ENCODE measurements around the gene SEC24D. TPM values are rescaled to one million over a fixed set of nuclear protein-coding genes. Genes with fewer than 3 reads are reported as not detected.
A peak's percentile ranks its signal among the peaks of the same experiment; 100 is the strongest.

The SEC24D gene
- total RNA-seq, 1 donor from 2014 or later: 91.0 TPM

DNA sequence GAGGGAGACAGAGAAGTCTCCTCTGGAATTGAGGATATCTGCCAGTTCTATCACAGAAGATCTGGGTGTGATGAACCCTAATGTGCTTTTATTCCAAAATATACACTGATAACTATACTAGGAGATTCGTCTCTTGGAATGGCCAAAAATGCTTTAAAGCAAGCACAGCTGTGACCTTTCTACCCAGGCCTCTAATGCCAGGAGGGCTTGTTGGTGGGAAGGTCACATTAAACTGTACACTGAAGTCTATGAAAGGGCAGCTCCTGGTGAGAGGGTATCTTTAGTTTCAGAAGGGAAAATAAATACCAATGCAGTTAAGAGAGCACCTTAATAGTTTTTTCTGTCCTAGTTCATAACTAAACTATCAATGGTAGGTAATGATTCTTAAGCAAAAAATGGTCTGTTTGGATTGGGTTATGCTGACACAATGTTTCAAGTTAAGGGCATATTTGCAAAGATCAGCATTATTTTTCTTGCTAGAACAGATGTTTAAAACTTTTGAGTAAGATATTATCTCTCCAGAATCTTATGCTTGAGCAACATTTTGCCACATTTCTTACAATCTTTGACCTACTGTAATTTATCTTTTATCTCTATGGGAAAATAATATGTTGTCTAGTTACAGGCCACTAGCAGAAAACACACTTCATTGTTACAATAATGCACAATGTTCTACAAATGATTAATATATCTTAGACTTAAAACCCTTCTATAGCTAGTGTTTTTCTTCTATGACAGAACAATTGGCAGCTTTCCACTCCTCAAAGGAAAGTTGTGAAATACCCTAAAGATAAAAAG is 59.6 kb downstream of the SEC24D start:
- no peak for DNase-seq (ENCODE audit: low read depth)

DNA sequence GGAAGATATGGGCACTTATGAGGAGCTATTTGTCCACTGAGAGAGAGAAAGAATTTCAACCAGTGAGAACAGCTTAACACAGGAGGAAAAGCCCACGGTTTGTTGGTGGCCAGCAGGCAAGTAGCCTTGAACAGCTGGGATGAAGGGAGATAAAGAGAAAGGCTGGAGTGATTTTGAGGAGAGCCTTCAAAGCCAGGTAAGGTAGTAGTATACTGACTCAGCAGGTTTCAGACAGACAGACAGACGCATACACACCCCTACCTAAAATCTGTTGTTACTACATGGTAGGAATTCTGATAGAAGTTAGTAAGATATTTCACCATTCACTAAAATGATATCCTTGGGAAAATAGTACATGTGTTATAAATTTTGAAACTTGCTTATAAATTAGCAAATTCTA is 60.5 kb downstream of the SEC24D start:
- no peak for DNase-seq (ENCODE audit: low read depth)

DNA sequence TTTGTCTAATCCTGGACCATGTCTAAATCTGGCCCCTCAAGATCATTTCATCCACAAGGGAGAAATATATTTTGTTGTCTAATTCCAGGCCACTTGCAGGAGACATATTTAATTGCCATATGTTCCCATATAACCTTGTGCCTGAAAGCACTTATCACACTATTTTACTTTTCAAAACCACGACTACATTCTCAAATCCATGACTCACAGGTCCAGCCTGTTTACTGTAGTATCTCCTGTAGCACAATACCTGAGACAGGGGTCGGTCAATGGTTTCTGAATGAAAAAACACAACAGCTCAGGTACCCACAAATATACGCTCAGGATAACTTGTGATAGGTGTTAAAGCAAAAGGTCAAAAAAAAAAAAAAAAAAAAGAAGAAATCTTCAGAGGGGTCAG is 60.9 kb downstream of the SEC24D start:
- DNase-seq (ENCODE audit: low read depth): no peak

DNA sequence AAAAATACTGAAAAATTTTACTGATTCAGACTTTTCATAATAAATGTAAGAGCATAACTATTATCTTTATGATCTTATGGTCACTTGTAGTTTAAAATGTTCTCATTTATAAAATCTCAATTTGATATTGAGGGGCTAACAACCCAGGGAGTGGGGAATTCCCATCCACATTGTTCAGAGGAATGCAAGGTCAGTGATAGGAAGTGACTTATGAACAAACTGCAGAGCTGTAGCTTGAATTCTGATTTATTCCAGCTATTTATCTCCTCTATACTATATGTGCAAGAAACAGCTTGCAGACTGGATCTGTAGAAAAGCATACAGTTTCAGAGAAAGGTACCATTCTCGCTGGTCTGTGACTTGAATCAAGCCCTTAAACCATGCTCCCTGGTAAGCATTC is 61.6 kb downstream of the SEC24D start:
- no peak for DNase-seq (ENCODE audit: low read depth)

DNA sequence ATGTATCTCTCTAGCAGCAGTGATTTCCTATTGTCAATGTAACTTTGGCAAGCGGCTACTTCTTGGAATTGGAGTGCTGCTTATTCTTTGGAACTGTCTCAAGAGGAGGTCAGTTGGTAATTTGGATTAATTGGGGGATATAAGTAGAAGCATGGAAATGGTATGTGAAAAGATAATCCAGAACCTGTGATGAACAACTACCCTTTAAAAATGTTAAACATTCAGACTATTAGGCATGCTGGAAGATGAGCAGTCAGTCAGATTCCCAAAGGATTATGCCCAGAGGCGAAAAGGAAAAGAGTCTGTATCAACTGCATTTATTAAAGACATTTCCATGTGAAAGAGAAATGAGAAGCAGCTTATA is 62.5 kb downstream of the SEC24D start:
- no peak for DNase-seq (ENCODE audit: low read depth)

DNA sequence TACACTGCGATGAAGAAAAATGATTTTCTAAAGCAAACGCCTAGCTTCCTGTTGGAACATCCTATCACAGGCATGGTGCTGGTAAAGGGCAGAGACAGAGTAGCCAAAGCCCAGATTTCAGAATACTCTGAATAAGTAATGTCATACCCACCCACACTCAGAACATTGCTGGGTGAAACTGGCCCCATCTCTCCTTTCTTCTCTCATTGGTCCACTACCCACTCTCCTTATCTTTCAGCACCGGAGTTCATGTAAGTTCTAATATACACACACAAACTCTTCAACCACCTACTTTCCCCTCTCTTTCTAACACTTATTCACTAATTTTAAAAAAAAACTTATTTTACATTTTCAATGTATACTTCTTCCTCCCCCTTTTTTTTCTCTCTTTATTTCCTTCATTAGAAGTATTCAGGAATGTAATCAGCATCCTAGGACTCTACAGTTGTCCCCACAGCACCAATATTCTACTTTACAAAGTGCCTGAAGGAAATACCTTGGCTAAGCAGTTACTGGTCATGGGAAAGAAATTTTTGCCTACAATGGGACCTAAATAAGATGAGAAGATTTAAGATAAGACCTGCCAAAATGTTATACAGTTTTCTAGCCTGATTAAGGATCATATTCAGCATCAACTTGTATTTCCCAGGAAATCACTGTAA is 63.0 kb downstream of the SEC24D start:
- DNase-seq (ENCODE audit: low read depth): no peak

DNA sequence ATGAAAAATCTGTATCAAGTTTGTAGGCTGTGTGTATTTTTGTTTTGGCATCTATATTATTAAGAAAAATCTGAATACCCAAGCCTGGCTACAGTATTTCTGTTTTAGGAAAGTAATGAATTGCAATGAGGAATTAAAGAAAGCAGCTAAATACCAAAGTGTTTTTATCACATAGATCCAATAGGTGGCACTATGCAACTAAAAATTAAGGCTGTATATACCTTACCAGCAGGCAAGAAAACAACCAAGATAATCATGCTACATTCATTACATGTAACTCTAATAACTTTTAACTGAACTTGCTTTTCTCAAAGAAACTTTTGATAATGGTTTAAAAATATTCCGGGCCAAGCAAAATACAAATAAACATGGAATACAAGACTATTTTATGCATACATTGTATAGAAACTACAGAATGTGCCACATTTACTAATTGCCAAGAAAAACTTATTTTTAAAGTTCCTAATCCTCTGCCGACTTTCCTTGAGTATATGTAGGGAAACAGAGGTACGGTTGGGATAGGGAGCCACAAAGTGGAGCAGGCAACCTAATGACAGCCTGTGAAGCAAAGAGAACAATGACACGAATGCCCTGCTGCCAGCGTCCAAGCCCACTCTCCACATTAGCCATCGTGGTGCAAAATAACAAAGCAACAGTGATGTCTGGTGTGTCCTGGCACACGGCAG is 63.7 kb downstream of the SEC24D start:
- peak; percentile 42 for DNase-seq (ENCODE audit: low read depth)

DNA sequence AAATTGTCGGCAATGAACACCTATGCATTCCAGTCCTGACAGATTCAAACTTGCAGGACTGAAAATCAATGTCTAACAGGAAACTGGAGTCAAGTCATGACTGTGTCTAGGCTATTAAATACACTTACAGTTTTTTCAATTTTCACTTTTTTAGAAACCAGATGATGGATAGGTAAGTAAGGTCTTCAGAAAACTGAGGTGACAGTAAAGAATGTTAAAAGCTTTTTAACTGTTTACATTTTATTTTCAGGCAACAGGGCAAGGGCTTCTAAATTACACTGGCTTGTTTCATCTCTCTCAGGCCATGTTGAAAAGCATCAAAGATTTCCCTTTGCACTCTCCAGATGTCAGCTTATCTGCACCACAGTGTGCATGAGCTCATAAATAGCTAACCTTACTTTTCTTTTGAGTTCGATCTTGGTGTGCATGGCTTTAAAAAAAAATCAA is 65.2 kb downstream of the SEC24D start:
- no peak for DNase-seq (ENCODE audit: low read depth)

DNA sequence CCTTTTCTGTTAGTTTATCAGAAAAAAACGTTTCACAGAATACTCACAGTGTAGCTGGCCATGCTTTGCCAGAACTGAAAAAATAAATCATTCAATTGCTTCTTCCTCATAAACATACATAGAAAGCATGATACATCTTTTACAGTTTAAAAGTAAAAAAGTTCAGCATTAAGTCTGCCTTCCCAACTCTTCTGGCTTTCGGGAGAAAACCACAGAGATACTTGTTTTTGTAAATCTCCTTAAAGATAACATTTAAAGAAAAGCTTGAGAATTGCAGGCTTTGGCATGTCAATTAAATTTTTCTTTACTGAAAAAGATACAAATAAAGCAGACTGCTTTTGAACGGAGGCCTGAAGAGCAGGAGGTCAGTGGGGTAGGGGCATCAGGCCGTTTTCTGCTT is 66.8 kb downstream of the SEC24D start:
- no peak for DNase-seq (ENCODE audit: low read depth)

DNA sequence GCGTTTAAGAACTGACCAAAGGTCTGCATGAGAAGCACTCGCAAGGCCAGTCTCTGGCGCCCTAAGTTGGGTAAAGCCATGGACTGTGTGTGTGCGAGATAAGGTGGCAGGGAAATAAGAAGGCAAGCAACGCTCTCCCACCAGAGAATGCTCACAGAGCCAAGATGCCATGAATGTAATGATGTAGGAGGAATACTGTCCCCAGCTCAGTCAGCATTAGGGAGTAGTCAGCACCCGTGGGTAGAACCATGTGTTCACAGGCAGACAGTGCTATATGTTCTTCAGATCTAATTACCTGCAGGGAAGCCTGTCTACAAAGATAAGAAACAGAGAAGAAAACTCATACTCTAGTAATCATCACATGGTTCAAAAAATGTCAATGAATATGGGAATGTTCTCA is 68.8 kb downstream of the SEC24D start:
- DNase-seq (ENCODE audit: low read depth): no peak

DNA sequence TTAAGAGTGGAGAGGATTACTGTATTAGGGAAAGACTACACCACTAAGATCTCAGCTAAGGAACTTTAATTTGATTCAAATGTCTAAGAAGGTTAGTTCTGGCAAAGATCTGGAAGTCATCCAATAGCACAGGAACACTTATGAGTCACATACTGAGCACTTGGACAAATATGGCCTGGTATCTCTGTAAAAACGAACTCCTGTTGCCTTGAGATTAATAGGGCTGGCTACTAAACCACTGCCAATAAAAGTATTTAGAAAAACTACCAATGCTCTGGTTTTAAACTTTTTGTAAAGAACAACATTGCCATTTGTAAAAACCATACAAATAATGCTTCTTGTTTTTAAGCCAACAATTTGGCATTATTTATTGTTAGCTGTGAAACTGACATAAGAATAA is 70.5 kb downstream of the SEC24D start:
- peak; percentile 91 for DNase-seq (ENCODE audit: low read depth)

DNA sequence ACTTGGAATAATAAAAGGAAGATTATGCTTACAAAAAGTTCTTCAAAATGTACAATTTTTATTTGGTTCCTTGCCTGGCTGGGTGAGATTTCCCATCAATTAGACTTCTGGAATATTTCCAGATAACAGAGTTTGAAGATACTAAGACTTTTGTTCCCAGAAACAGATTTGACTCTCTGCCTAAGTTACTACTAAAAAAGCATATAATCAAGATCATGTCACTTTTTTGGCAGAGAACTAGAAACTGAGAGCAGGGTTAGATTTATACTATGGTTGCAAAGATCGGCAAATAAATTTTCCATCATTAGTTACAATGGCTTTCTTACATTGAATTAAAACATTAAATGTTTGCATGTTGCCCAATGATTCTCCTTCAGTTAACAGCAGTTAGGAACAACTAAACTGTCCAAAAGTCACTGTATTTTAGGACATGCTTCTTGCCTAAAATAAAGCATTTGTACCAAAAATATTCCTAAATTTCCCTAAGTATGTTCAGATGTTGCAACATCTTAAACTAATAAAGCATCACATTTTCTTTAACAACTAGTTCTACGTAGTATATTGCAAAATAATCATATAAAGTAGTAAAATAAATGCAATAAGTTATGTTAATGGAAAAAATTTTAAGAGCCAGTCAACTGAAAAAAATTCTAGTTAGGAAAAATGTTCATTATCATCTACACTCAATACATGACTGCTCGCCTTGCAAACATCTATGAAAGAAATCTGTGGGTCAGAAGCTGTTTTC is 73.0 kb downstream of the SEC24D start:
- no peak for DNase-seq (ENCODE audit: low read depth)

DNA sequence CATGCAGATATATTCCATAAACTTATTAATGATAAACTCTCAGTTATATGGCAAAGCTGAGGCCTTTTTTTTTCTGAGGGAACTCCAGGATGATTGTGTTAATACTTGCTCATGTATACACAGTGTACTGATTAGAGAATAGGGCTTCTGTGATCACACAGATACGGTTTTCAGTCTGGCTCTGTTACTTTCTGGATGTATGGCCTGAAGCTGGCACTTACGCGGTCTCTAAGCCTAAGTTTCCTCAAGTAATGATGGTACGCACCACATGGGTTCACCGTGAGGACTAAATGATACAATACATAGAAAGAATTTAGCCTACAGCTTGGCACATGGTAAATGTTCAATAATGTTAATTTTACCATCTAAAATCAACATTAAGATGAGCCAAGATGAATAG is 73.8 kb downstream of the SEC24D start:
- DNase-seq (ENCODE audit: low read depth): no peak

DNA sequence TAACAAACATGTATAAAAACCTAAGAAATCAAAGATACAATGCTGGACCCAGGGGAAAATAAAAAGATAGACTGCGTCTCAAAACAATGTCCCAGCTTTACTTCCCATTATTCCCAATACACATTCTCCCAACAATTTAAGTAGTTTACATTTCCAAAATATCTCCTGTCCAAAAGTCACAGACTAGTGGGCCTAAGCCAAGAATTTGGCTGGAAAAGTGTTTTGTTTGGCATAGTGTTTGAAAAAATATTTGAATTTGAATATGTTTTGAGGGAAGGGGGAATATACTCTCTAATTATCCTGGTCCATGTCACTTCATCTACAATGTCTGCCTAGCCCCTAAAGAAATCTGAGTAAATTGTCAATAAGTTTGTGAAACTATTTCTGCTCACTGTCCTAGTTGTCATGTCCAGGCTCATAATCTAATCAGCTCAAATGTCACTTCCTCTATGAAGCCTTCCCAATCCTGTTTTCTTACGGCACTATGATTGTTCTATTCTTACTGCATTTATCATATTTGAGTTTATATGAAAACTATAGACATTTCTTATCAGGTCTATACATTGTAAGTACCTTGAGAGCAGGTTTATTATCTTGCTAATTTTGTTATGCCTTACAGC is 74.4 kb downstream of the SEC24D start:
- DNase-seq (ENCODE audit: low read depth): no peak

DNA sequence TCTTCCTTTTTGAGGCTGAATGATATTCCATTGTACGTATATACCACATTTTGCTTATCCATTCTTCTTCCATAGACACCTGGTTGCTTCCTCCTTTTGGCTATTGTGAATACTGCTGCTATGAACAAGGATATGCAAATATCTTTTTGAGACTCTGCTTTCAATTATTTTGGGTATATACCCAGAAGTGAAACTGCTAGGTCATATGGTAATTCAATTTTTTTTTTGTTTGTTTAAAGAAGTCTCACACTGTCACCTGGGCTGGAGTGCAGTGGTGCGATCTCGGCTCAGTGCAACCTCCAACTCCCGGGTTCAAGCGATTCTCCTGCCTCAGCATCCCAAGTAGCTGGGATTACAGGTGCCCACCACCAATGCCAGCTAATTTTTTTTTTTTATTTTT is 75.4 kb downstream of the SEC24D start:
- no peak for DNase-seq (ENCODE audit: low read depth)

DNA sequence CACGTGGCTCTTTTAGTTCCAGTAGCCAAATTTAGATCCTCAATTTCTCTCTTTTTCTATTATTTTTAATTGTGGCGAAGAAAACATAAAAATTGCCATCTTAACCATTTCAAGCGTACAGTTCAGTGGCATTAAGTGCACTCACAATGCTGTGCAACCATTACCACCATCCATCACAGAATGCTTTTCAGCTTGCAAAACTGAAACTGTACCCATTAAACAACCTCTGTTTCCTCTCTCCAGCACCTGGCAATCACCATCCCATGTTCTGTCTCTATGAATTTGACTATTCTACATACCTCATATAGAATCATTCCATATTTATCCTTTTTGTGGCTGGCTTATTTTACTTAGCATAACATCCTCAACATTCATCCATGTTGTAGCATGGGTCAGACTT is 75.8 kb downstream of the SEC24D start:
- no peak for DNase-seq (ENCODE audit: low read depth)

DNA sequence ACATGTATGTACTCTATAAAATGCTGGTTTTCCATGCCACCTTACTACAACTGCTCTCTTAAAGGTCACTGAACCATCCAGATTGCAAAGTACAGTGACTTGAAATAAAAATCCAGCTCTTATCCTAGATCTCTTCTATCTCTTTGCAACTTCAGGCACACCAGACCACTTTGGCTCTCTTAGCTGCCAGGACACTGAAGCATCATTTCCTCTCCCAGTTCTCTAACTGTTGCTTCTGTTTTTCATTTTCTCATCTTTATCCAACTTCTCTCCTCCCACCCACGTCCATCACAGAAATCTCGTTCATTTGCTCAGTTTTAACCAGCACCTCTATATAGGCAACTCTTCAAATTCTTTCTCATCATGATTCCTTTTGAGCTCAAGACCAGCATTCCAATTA is 76.4 kb downstream of the SEC24D start:
- DNase-seq (ENCODE audit: low read depth): no peak

DNA sequence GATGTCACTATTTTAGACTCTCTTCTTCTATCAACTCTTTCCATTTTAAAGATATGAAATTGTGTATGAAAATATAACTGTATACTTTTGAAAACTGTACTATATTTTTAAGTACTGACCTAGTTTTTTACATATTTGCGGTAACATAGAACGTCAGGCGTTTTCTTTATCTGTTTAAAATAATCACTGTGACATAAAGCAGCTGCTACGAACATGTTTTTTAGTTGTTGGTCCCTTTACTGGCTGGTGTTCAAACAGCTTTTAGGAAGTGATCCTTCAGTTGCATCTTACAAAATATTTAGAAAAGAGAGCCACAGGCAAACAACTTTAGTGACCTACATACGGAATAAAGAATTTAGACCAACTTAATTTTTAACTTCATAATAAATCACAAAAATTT is 77.6 kb downstream of the SEC24D start:
- DNase-seq (ENCODE audit: low read depth): peak; percentile 60

DNA sequence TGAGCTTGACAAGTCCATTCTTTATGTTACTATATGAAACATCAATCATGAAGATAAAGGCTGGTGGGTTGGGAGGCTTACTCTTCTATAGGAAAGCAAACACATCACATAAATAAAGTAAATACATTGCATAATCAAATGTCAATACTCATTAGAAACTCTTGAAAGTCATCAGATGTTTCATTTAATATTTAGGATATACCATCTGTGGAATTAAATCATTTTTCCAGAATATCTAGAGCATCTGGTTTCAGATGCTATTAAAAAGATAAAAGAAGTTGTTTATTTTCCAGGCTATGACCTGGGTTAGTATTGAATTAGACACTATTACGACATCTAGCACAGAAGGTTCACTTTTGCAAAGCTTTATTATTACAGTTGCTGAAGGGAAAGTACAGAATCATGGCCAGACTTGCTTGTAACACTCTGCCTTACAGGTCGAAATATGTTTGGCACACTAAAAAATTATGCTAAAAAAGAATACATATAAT is 78.1 kb downstream of the SEC24D start:
- peak; percentile 36 for DNase-seq (ENCODE audit: low read depth)

DNA sequence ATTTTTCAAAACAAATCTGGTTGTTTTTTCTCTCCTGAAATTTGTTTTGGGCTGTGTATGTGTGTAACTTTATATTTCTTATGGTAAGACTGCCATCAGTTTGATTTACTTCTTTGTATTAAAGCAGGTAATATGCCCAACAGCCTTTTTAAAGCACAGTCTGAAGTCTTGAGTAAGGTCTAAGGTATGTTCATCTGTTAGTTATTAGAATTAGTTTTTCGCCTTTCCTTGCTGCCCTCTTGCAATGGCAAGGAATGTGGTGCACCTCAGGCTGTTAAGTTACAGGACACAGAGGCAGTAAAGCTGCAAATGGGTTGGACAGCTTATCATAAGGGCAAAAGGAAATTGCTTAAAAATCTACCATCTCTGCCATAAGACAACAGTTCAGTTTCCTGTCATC is 79.0 kb downstream of the SEC24D start:
- DNase-seq (ENCODE audit: low read depth): no peak

DNA sequence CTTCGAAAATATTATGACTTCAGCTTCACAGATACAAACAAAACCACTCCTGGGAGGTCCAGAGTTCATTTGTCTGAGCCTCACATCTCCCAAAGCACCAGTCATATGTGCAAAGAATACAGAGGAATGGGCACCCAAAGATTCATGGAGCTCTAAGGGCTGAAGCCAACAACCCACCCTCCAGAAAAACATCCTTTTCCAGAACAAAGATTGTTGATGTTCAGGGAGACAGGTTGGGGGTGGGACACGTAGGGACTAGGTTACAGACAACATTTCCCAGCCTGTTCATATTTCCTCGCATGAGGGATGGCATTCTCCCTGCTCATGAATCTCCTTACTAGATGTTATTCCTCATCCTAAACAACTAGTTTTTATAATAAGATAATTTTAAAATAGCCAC is 79.5 kb downstream of the SEC24D start:
- DNase-seq (ENCODE audit: low read depth): no peak

Data from myocyte (in vitro differentiated cells).